ENCODE data around the gene DBNDD2. TPM values are rescaled to one million over a fixed set of nuclear protein-coding genes. Genes with fewer than 3 reads are reported as not detected.

Gene DBNDD2
- total RNA-seq, 4 donors from 2014 or later = 12.1 to 47.4 (median 20.9) TPM

DNA sequence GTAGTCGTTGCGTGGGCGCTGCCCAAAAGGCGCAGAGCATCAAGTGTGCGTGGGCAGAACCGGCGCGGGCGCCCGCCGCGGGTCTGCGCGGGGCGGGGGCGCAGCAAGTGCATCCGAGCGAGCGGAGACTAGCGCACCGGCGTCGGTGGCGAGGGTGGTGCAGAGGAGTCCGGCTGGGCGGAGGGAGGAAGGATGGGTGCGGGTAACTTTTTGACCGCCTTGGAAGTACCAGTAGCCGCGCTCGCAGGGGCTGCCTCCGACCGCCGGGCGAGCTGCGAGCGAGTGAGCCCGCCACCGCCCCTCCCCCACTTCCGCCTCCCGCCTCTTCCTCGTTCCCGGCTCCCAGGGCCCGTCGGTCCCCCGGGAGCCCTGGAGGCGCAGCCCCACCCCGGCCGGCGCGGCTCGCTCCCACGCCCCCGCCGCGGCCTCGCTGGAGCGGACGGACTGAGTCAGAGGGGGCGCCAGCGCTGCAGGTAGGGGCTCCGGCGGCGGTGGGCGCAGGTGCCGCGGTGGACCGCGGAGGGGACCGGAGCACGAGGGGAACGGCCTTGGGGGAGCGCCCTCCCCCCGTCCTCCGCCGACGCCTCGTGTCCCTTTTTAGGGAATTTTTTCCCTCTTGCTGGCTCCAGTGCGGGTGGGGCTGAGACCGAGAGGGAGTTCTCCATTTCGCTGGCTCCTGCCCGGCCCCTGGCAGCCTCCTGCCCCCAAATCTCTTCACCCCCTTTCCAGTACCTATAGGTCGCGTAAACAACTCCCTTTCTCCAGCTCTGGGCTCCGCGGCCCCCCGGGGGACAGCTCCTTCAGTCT is 1.6 kb upstream of the DBNDD2 start:
- intact Hi-C loops (cut with DNase I) = no loop called here
- peak overlapping the region; percentile 67 to 86 (median 72) for H3K4me3 ChIP-seq (replicated peaks in 1 of 3)
- H3K27me3 ChIP-seq = no peaks in the 10 kb centered on the region
- peaks cover 0 to 5% of the 10 kb centered on the region in 2 donors for H3K36me3 ChIP-seq
- H3K9me3 ChIP-seq = no peaks in the 10 kb centered on the region
- peak overlapping the region; percentile 70 to 90 (median 85) for H3K27ac ChIP-seq
- peak; percentile 48 to 56 for DNase-seq
- TF ChIP-seq POLR2A (IDR thresholded peaks at IDR 0.05) = no peak
- TF ChIP-seq, protein P1, sequence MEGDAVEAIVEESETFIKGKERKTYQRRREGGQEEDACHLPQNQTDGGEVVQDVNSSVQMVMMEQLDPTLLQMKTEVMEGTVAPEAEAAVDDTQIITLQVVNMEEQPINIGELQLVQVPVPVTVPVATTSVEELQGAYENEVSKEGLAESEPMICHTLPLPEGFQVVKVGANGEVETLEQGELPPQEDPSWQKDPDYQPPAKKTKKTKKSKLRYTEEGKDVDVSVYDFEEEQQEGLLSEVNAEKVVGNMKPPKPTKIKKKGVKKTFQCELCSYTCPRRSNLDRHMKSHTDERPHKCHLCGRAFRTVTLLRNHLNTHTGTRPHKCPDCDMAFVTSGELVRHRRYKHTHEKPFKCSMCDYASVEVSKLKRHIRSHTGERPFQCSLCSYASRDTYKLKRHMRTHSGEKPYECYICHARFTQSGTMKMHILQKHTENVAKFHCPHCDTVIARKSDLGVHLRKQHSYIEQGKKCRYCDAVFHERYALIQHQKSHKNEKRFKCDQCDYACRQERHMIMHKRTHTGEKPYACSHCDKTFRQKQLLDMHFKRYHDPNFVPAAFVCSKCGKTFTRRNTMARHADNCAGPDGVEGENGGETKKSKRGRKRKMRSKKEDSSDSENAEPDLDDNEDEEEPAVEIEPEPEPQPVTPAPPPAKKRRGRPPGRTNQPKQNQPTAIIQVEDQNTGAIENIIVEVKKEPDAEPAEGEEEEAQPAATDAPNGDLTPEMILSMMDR (IDR thresholded peaks at IDR 0.05) = no peak
- WGBS, 2 donors = 1% methylated on average over 27 to 38 of the region's 87 CpGs
- H3K4me1 ChIP-seq = peaks cover 0 to 10% of the 10 kb centered on the region in 2 donors

GRCh38 chr20:45407067-45407745 is 883 bp upstream of the DBNDD2 start:
- TF ChIP-seq POLR2A (IDR thresholded peaks at IDR 0.05) = peak in 1 of 2 donors; percentile 14
- TF ChIP-seq, protein P1 (IDR thresholded peaks at IDR 0.05) = no peak
- peak; percentile 12 to 32 for DNase-seq
- intact Hi-C loops (cut with DNase I) = no loop called here
- peaks cover 0 to 5% of the 10 kb centered on the region in 2 donors for H3K36me3 ChIP-seq
- H3K27ac ChIP-seq = peak overlapping the region; percentile 70 to 90 (median 85)
- no peaks in the 10 kb centered on the region for H3K9me3 ChIP-seq
- H3K4me3 ChIP-seq (replicated peaks in 1 of 3) = peak overlapping the region; percentile 66 to 86 (median 72)
- no peaks in the 10 kb centered on the region for H3K27me3 ChIP-seq
- peaks cover 0 to 10% of the 10 kb centered on the region in 2 donors for H3K4me1 ChIP-seq
- WGBS, 2 donors = 26 to 52% methylated on average over 7 to 14 of the region's 30 CpGs

DNA sequence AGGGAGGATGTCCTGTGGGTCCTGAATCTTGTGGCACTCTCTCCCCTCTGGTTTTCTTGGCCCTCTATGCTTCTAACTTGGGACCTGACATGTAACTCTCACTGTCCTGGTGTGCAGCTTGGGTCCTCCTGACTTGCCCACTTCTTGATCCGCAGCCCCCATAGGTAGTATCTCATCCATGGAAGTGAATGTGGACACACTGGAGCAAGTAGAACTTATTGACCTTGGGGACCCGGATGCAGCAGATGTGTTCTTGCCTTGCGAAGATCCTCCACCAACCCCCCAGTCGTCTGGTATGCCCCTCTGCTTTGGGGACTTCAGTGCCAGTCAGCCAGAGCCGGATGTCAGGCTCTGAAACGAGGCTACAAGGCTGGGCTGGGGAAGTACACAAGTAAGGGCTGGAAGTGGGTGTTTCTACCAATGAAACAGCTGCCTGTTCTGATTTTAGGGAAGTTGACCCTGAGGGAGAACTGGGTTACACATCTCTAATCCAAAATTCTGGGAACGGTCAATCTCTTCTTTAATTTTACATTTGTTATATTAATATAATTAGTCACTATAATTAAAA is 641 bp downstream of the DBNDD2 start:
- Histone ChIP-seq H3K9me3 (no peaks in the 10 kb centered on the region), H3K4me1 (peaks cover 0 to 10% of the 10 kb centered on the region in 2 donors), H3K36me3 (peaks cover 0 to 5% of the 10 kb centered on the region in 2 donors), H3K27ac (no peak overlapping the region), H3K4me3 (replicated peaks in 1 of 3) (no peak overlapping the region), H3K27me3 (no peaks in the 10 kb centered on the region)
- TF ChIP-seq POLR2A (IDR thresholded peaks at IDR 0.05) = no peak
- TF ChIP-seq, protein P1 (IDR thresholded peaks at IDR 0.05) = no peak
- no peak for DNase-seq
- intact Hi-C loops (cut with DNase I) = no loop called here
- 85% methylated on average over 7 of the region's 7 CpGs for WGBS, 2 donors

DNA sequence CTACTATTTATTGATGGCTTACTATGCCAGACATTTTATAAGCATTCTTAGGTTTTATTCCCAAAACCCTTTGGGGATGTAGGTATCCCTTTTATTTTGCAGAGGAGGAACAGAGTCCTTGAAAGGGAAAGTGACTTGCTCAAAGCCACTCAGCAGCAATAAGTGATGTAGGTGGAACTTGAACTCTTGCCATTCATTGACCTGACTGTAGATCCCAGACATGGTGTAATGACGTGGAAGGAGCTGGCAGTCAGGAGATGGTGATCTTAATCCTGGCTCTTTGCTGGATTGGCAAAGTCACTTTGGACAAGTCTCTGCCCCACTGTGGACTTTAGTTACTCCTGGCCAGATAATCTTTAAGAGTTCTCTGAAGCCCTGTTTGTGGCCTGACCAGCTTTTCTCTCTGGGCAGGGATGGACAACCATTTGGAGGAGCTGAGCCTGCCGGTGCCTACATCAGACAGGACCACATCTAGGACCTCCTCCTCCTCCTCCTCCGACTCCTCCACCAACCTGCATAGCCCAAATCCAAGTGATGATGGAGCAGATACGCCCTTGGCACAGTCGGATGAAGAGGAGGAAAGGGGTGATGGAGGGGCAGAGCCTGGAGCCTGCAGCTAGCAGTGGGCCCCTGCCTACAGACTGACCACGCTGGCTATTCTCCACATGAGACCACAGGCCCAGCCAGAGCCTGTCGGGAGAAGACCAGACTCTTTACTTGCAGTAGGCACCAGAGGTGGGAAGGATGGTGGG is 1.6 kb downstream of the DBNDD2 start:
- no peak overlapping the region for H3K27ac ChIP-seq
- intact Hi-C loops (cut with DNase I) = no loop called here
- DNase-seq = no peak
- H3K4me1 ChIP-seq = peaks cover 0 to 10% of the 10 kb centered on the region in 2 donors
- no peak overlapping the region for H3K4me3 ChIP-seq (replicated peaks in 1 of 3)
- no peaks in the 10 kb centered on the region for H3K9me3 ChIP-seq
- H3K27me3 ChIP-seq = no peaks in the 10 kb centered on the region
- TF ChIP-seq, protein P1 (IDR thresholded peaks at IDR 0.05) = no peak
- no peak for TF ChIP-seq POLR2A (IDR thresholded peaks at IDR 0.05)
- 95 to 98% methylated on average over 7 of the region's 7 CpGs for WGBS, 2 donors
- peaks cover 0 to 5% of the 10 kb centered on the region in 2 donors for H3K36me3 ChIP-seq

Data from thyroid gland (tissue), 4 donors.